Measurements from ENCODE around the gene PRDX5.

The PRDX5 gene

GRCh38 chr11:64317961-64318765 lies at the start of gene PRDX5:
TSS of gene PRDX5 (plus strand) at chr11:64318121. CDS start at chr11:64318216, 95 bp downstream.
- ChIA-PET POLR2A (ENCODE audit: low non-redundant PET) (interaction anchor here (0.6 to 2.8 kb wide), 10 partner anchors 13 to 77 kb away, joined by 3 to 19 read pairs (median 8); partner anchors contain the start of genes ESRRA, FKBP2 and RPS6KA4), CTCF (interaction anchor here (0.6 to 3.2 kb wide), 13 partner anchors 14 to 371 kb away, joined by 3 to 22 read pairs (median 4); partner anchors contain the start of gene CATSPERZ)
- peak; percentile 58 for TF ChIP-seq CTCF (conservative IDR thresholded peaks at IDR 0.05; ENCODE audit: low read depth)
- peak; percentile 90 for DNase-seq (ENCODE audit: low spot score)
- H3K27ac ChIP-seq = peak within 1 kb of the TSS; percentile 100

- POLR2A ChIA-PET (ENCODE audit: low non-redundant PET) = interaction anchor here (0.6 to 1.6 kb wide), 5 partner anchors 16 to 43 kb away, joined by 3 to 7 read pairs (median 4); no protein-coding TSS in a partner anchor
- CTCF ChIA-PET = interaction anchor here (0.6 to 3.6 kb wide), 5 partner anchors 10 to 257 kb away, joined by 3 to 18 read pairs (median 3); partner anchors contain the start of genes CATSPERZ and PLCB3
- DNase-seq (ENCODE audit: low spot score) = no peak
- TF ChIP-seq CTCF (conservative IDR thresholded peaks at IDR 0.05; ENCODE audit: low read depth) = no peak
- peak overlapping the region; percentile 99 for H3K27ac ChIP-seq
These were observed 48.9 kb upstream of the PRDX5 start for GRCh38 chr11:64268893-64269539.

- peak; percentile 91 for DNase-seq (ENCODE audit: low spot score)
- ChIA-PET CTCF (interaction anchor here (0.6 to 3.6 kb wide), 4 partner anchors 12 to 35 kb away, joined by 4 to 18 read pairs (median 6); partner anchors contain the start of genes CATSPERZ and PLCB3), POLR2A (ENCODE audit: low non-redundant PET) (interaction anchor here (0.6 to 1.4 kb wide), 2 partner anchors 17 to 24 kb away, joined by 4 to 7 read pairs; no protein-coding TSS in a partner anchor)
- H3K27ac ChIP-seq = peak overlapping the region; percentile 99
- no peak for TF ChIP-seq CTCF (conservative IDR thresholded peaks at IDR 0.05; ENCODE audit: low read depth)
These were observed 48.2 kb upstream of the PRDX5 start for GRCh38 chr11:64269540-64270220.

DNA sequence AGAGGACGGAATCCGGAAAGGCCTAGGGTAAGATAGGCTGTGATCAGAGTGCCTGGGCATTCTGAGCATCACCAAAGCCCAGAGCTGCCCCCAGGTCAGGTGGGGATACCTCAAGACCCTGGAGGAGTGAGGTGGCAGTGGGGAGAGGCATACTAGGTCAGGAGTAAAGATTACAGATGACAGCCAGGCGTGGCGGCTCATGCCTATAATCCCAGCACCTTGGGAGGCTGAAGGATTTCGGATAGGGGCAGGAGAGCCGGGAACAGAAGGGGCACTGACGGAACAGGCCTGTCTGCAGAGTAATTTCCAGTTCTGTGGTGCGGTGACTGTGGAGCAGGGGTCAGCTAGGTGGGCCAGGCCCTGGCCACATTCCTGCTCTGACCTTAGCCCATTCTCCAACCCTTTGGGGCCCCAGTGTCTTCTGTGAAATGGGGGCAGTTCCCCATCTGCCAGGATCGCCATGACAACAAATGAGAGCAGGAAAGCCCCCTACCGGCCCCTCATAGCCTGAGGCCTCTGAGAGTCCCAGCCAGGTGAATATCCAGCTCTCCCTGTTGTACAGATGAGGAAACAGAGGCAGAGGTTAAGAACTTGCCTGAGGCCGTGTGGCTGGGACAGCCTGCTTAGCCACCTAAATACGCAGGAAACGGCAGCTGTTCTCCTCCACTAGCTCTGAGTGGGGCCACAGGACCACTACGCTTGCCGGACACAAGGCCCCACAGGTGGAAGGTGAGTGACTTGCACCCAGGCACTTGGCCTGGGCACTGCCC lies 42.7 kb upstream of the PRDX5 start:
- ChIA-PET CTCF (interaction anchor here (0.5 to 1.3 kb wide), 3 partner anchors 12 to 30 kb away, joined by 3 to 6 read pairs (median 4); no protein-coding TSS in a partner anchor), POLR2A (ENCODE audit: low non-redundant PET) (interaction anchor here (0.5 to 2.0 kb wide), 3 partner anchors 12 to 60 kb away, joined by 5 to 6 read pairs (median 5); no protein-coding TSS in a partner anchor)
- peak overlapping the region; percentile 98 for H3K27ac ChIP-seq
- DNase-seq (ENCODE audit: low spot score) = no peak
- no peak for TF ChIP-seq CTCF (conservative IDR thresholded peaks at IDR 0.05; ENCODE audit: low read depth)

GRCh38 chr11:64275841-64276240 lies 42.1 kb upstream of the PRDX5 start:
- ChIA-PET CTCF (interaction anchor here (1.3 kb wide), 1 partner anchor 13 kb away, joined by 4 read pairs; no protein-coding TSS in a partner anchor), POLR2A (ENCODE audit: low non-redundant PET) (interaction anchor here (0.5 to 2.0 kb wide), 2 partner anchors 11 to 31 kb away, joined by 5 read pairs; no protein-coding TSS in a partner anchor)
- peak overlapping the region; percentile 98 for H3K27ac ChIP-seq
- no peak for DNase-seq (ENCODE audit: low spot score)
- no peak for TF ChIP-seq CTCF (conservative IDR thresholded peaks at IDR 0.05; ENCODE audit: low read depth)

All from RWPE1 (cell line).